Lung microvascular endothelial cell (primary cell): ENCODE results near the gene MAGIX. TPM values are rescaled to one million over a fixed set of nuclear protein-coding genes. Genes with fewer than 3 reads are reported as not detected.
A peak's percentile ranks its signal among the peaks of the same experiment; 100 is the strongest.
"Not testable (repeated sequence)": the region's sequence is repeated elsewhere in the genome, so short reads cannot be mapped to it uniquely, and the experiment has no call there.

Experiments
- DNase-seq, 2 donors: peaks; one replicate each; pipeline versions ENCODE4 v3.0.0 to v3.0.0-alpha.2; 2010; ENCODE audit warnings: low read depth in 2 of 2
- total RNA-seq: library from RNA; depleted of rRNA; stranded (reverse); fragments of >200 nt; gene quantifications from 2 replicates; pipeline ENCODE4 v1.2.1, GENCODE V29; 2014

Gene MAGIX
- total RNA-seq, 1 donor from 2014 or later = 0.60 TPM

GRCh38 chrX:49160908-49161307, 1.6 kb upstream of the MAGIX start:
- no peak for DNase-seq

DNA sequence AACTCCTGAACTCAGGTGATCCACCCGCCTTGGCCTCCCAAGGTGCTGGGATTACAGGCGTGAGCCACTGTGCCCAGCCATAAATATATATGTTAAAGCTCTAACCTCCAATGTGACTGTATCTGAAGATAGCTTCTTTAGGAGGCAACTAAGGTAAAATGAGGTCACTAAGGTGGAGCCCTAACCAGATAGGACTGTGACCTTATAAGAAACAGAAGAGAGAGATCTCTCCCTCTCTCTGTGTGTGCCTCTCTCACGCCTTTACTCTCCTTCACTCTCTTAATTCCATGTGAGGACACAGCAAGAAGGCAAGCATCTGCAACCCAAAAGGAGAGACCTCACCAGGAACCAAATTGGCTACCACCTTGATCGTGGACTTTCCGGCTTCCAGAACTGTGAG, 926 bp upstream of the MAGIX start:
- DNase-seq = no peak

- DNase-seq = peak; percentile 85 to 91
Measured at GRCh38 chrX:49163555-49164419, 1.2 kb downstream of the MAGIX start.

DNA sequence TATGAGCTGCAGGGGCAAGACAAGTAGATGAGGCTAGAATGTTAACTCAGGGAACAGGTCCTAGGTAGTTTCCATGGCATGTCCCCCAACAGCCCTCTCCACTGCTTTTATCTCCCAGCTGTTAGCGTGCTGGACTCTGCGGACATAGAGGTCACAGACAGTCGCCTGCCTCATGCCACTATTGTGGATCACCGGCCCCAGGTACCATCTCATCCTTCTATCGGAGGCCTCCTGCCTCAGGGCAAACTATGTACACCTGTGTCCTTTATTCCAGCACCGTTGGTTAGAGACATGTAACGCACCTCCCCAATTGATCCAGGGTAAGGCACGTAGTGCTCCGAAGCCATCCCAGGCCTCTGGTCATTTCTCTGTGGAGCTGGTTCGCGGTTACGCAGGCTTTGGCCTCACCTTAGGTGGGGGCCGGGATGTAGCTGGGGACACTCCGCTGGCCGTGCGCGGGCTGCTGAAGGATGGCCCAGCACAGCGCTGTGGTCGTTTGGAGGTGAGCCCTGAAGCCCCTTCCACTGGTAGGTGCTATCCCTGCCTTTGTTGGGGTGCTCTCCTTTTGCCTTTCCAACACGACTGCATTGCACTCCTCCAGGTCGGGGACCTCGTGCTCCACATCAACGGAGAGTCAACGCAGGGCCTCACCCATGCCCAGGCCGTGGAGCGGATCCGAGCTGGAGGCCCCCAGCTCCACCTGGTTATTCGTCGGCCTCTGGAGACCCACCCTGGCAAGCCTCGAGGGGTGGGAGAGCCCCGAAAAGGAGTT, 2.2 kb downstream of the MAGIX start:
- DNase-seq = no peak

GRCh38 chrX:49165901-49166881, 3.6 kb downstream of the MAGIX start:
- DNase-seq = peak; percentile 65 to 89

DNA sequence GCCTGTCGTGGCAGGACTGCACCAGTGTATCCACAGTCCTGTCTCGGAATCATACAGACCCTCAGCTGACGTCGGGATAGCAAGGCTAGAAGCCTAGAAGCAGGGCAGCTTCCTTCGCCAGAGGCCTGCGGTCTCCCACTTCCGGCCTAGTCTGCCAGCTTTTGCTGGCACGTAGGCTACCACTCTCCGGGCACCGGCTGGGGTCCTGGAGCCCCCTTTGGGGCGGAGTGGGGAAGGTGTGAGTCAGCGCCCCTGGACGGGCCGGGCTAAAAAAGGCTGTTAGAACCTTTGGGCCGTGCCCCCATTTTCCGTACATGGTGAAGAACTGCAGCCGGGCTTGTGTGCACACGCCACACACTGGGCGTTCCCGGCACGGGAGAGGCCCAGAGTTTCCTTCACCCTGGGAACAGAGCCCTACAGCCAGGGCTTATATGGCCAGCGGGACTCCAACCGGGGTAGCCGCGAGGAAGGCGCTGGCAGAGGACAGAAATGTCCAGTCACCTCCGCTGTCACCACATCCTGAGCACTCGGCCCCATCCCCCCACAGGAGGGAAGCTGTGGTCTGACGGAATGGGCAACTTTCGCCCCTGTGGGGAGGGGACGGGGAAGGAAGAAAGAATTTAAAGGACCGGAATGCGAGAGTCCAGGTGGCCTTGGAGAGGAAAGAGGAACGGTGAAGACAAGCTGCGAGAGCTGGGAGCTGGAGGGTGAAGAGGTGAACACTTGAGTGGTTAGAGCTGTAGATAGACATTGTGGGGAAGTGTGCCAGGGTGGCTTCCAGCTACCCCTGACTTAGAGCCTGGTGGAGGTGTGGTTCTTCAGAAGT, 4.6 kb downstream of the MAGIX start:
- peak; percentile 64 to 71 for DNase-seq

- DNase-seq = no peak
Measured at GRCh38 chrX:49167740-49168108, 5.2 kb downstream of the MAGIX start.

GRCh38 chrX:49171752-49172279, 9.3 kb downstream of the MAGIX start, which contains the start of gene PLP2:
TSS of gene PLP2 (plus strand) at chrX:49171898. CDS start at chrX:49172001, 103 bp downstream.
- DNase-seq = peak; percentile 34 to 38

DNA sequence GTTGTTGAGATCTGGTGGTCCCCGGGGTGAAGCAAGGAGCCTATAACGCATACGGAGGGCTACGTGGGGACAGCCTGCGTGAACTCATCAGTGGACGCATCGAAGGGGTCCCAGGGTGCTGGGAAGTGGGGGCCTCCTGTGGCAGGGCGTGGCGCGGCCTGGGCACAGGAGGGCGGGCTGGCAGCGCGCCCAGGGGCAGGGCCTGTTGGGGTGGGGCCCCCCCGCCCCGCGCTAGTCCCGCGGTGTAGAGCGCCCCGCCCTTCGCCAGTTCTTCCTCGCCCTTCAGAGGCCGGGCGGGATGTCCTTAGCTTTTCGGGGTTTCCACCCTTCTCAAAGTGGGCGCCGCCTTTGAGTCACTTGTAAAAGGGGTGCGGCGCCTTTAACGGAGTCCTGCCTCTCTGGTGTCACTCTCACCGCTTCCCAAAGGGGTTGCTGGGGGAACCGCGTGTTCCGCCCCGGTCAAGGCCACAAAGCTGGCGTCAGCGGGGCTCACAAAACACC, 9.8 kb downstream of the MAGIX start:
- DNase-seq = peak; percentile 31 to 38

DNA sequence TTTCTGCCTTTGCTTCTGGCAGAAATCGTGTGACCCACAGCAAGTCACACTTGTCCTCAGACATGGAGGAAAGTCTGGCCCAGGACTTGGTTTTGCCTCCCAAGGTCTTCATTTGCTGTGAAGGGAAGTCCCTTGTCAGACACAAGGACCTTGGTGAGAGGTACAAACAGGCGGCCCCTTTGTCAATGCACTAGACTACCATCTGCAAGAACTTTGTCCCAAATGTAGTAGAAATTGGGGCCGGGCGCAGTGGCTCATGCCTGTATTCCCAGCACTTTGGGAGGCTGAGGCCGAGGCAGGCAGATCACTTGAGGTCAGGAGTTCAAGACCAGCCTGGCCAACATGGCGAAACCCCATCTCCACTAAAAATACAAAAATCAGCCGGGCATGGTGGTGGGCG, 11.0 kb downstream of the MAGIX start:
- not testable (repeated sequence) for DNase-seq

DNA sequence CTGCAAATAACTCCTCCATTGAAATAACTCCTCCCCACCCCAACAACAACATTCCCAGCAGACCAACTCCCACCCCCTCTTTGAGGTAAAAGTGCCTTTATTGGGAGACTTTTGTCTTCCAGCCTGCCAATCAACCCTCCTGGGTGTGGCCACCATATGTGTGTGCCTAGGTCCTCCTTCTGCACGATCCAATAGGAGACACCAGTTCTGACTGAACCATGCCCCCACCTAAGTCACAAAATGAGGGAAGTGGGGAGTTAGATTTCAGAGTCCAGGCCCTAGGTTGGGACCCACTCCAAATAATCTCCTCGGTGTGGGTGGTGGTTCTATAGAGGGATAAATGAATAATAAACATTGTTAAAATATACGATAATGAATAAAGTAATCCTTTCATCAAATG, 12.2 kb downstream of the MAGIX start:
- DNase-seq = no peak

GRCh38 chrX:49175435-49176274, 13.1 kb downstream of the MAGIX start:
- no peak for DNase-seq

- no peak for DNase-seq
Measured at GRCh38 chrX:49176421-49177326, 14.1 kb downstream of the MAGIX start.

DNA sequence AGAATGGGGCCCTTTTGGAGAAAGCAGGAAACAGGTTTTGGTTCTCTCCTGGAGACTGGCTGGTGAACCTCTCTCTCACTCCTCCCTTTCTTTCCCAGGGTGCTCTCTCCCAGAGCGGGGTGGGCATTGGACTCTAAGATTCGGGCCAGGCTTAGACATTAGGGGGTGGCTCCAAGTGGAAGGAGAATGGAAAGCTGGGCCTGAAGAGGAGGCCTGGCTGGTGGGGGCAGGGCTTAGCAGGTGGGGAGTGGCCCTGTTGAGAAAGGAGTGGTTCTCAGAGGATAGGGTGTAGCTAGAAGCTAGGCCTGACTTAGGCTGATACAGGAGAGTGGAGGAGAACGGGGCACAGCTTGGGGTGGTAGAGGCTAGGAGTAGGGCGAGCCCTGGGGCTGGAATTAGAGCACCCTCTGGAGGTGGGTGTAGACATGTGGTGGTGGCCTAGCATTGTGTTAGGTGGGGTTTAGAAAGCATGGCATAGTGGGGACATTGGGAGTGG, 14.8 kb downstream of the MAGIX start:
- DNase-seq = no peak

DNA sequence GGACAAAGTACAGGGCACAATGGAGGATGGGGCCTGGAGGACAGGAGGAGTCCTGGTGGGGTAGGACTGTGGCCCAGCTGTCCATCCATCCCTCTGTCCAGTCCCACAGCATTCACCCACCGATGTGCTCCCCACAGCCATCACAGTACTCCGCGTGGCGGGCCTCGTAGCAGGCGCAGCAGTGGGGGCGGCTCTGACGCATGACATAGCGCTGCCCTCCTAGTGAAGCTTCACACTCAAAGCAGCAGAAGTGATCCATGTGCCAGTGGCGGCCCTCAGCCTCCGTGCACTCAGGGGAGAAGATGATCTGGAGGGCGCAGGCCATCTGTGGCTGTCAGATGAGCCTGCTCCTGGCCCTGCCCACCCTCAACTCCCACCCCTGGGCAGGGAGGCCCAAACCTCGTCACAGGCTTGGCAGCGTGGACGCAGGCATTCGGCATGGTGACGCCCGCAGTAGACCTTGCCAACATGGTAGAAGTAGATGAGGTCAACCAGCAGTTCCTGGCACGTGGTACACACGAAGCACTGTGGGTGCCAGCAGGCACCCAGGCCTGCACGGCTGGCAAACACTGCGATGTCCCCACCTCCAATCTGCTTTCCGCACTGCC, 15.4 kb downstream of the MAGIX start:
- no peak for DNase-seq

- DNase-seq = no peak
Measured at GRCh38 chrX:49178537-49178936, 16.0 kb downstream of the MAGIX start.

DNA sequence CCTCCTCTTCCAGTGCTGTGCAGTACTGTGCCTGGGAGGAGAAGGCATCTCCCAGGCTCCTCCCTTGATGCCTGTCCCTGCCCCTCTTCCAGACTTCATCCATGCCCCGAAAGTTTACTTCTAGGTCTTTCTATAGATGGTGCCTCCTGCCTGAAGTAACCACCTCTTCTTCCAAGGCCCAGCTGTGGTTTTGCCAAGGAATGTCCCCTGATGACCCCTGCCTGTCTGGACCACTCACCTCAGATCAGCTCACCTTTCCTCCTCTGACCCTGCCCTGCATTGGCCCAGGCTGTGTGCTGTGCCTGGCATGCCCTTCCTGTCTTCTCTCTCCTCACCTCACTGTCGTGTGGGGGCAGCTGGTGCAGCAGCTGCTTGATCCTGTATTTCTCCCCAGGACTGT, 16.8 kb downstream of the MAGIX start:
- DNase-seq = no peak
